Measurements from ENCODE around the gene DNLZ. TPM values are rescaled to one million over a fixed set of nuclear protein-coding genes. Genes with fewer than 3 reads are reported as not detected.
"Not testable (repeated sequence)": the region's sequence is repeated elsewhere in the genome, so short reads cannot be mapped to it uniquely, and the experiment has no call there.

DNLZ gene
- total and polyA plus RNA-seq, 10 donors: 15.8 to 29.8 (median 22.3) TPM

GRCh38 chr9:136319244-136319643, 44.3 kb downstream of the DNLZ start:
- H3K36me3 ChIP-seq; intact Hi-C loops (cut with DNase I; ENCODE audit: low total_unique reads); DNase-seq; H3K27me3 ChIP-seq (replicated peaks in 1 of 7); H3K27ac ChIP-seq; H3K4me3 ChIP-seq: not testable (repeated sequence)
- H3K9me3 ChIP-seq: peaks cover 0 to 22% (median 11%) of the 10 kb centered on the region in 8 donors
- 93 to 95% (median 94%) methylated on average over 14 of the region's 14 CpGs for WGBS, 5 donors
- H3K4me1 ChIP-seq: peaks cover 0 to 23% (median 0%) of the 10 kb centered on the region in 6 donors

DNA sequence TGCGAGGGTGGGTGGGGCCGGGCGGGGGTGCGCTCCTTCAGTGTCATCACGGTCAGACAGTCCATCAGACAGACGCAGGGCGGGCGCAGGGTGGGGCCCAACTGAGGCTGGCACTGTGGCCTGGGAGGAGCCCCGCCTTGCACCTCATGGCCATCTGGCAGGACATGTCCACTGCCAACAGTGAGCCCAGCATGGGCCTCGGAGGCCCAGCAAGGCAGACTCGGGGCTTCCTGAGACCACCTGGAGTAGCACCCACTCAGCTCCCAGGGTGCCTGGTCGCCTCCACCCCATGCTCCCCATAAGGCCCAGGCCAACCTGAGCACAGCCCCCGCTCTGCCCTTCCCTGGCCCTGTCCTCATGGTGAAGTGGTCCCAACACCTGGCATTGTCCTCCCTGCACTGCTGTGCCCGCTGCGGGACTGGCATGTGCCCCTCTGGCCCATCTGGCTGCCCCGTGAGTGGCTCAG, 44.7 kb downstream of the DNLZ start:
- intact Hi-C loops (cut with DNase I; ENCODE audit: low total_unique reads): no loop called here
- WGBS, 5 donors: 62 to 80% (median 69%) methylated on average over 4 to 16 of the region's 16 CpGs

DNA sequence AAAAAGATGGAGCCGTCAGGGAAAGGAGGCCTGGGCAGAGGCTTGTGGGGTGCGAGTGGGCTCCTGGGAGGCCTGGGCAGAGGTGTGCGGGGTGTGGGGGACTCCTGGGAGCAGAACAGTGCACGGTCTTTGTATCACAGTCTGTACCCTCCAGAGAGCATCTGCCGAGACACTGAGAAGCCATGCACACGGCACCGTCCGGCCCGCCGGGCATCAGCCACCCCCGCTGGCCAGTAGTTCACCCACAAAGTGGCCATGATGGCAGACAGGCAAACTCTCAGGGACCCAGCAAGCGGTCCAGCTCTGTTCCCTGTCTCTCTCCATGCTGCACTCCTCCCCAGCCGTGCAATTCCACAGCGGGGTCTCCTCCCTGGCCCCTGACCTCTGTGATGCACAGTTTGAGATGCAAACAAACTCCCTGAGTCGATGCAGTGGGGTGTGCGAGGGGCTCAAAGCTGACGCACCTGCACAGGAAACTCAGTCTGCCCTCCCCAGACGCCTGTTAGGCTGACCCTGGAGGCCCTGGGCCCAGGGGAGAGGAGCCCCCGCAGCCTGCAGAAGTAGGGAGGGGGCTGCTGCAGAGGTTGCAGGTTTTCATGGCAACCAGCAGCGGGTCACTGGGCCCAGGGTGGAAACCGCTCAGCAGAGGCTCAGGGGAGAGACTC, 45.3 kb downstream of the DNLZ start:
- Histone ChIP-seq H3K27me3 (replicated peaks in 1 of 7) (no peaks in the 10 kb centered on the region), H3K27ac (no peak overlapping the region), H3K4me1 (peaks cover 0 to 23% (median 0%) of the 10 kb centered on the region in 6 donors), H3K36me3 (no peaks in the 10 kb centered on the region), H3K9me3 (peaks cover 0 to 24% (median 13%) of the 10 kb centered on the region in 8 donors), H3K4me3 (no peak overlapping the region)
- intact Hi-C loops (cut with DNase I; ENCODE audit: low total_unique reads): no loop called here
- DNase-seq: no peak
- TF ChIP-seq, protein P1, sequence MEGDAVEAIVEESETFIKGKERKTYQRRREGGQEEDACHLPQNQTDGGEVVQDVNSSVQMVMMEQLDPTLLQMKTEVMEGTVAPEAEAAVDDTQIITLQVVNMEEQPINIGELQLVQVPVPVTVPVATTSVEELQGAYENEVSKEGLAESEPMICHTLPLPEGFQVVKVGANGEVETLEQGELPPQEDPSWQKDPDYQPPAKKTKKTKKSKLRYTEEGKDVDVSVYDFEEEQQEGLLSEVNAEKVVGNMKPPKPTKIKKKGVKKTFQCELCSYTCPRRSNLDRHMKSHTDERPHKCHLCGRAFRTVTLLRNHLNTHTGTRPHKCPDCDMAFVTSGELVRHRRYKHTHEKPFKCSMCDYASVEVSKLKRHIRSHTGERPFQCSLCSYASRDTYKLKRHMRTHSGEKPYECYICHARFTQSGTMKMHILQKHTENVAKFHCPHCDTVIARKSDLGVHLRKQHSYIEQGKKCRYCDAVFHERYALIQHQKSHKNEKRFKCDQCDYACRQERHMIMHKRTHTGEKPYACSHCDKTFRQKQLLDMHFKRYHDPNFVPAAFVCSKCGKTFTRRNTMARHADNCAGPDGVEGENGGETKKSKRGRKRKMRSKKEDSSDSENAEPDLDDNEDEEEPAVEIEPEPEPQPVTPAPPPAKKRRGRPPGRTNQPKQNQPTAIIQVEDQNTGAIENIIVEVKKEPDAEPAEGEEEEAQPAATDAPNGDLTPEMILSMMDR (IDR thresholded peaks at IDR 0.05 in 8 of 11, conservative IDR thresholded peaks at IDR 0.05 in 3 of 11): no peak
- TF ChIP-seq POLR2A (IDR thresholded peaks at IDR 0.05) (no peak), POLR2AphosphoS5 (IDR thresholded peaks at IDR 0.05) (no peak)
- WGBS, 5 donors: 50 to 67% (median 67%) methylated on average over 18 to 21 of the region's 21 CpGs

More for the DNA sequence above, 44.7 kb downstream of the DNLZ start:
- Histone ChIP-seq H3K9me3 (peaks cover 0 to 24% (median 13%) of the 10 kb centered on the region in 8 donors), H3K4me1 (peaks cover 0 to 23% (median 0%) of the 10 kb centered on the region in 6 donors), H3K27me3 (replicated peaks in 1 of 7) (no peaks in the 10 kb centered on the region), H3K27ac (no peak overlapping the region), H3K36me3 (no peaks in the 10 kb centered on the region), H3K4me3 (no peak overlapping the region)
- TF ChIP-seq, protein P1 (IDR thresholded peaks at IDR 0.05 in 8 of 11, conservative IDR thresholded peaks at IDR 0.05 in 3 of 11): no peak
- TF ChIP-seq POLR2AphosphoS5 (IDR thresholded peaks at IDR 0.05) (no peak), POLR2A (IDR thresholded peaks at IDR 0.05) (no peak)
- DNase-seq: no peak

DNA sequence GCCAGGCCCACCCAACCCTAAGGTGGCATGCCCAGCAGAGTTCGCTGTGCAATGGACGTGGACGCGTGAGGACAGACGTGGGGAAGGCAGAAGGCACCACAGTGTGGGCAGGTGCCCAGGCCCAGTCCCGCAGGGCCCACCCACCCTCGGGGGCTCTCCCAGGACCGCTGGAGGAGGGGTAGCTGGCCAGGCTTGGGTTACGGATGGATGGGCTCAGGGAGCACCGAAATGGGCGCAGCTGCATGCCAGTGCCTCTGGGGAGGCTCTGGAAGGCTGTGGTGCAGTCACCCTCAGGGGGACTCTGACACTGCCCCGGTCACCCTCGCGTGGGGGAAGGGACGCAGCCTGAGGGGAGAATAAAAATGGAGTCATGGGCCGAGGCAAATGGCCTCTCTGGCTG, 45.8 kb downstream of the DNLZ start:
- peaks cover 0 to 24% (median 13%) of the 10 kb centered on the region in 8 donors for H3K9me3 ChIP-seq
- no peaks in the 10 kb centered on the region for H3K36me3 ChIP-seq
- intact Hi-C loops (cut with DNase I; ENCODE audit: low total_unique reads): no loop called here
- peaks cover 0 to 23% (median 0%) of the 10 kb centered on the region in 6 donors for H3K4me1 ChIP-seq
- DNase-seq: no peak
- TF ChIP-seq POLR2A (IDR thresholded peaks at IDR 0.05): no peak
- no peak for TF ChIP-seq POLR2AphosphoS5 (IDR thresholded peaks at IDR 0.05)
- TF ChIP-seq, protein P1 (IDR thresholded peaks at IDR 0.05 in 8 of 11, conservative IDR thresholded peaks at IDR 0.05 in 3 of 11): no peak
- 66 to 86% (median 75%) methylated on average over 15 to 16 of the region's 16 CpGs for WGBS, 5 donors
- H3K27ac ChIP-seq: no peak overlapping the region
- H3K4me3 ChIP-seq: no peak overlapping the region
- H3K27me3 ChIP-seq (replicated peaks in 1 of 7): no peaks in the 10 kb centered on the region

Measured in spleen (tissue), 11 donors.